Endometrium (tissue), 2 donors: ENCODE measurements around the gene RPL37.
"Not testable (repeated sequence)": the region's sequence is repeated elsewhere in the genome, so short reads cannot be mapped to it uniquely, and the experiment has no call there.

Experiments
- FAIRE-seq: peaks from 2 replicates; lab custom pipeline; 2012; peaks lifted over from hg19 to GRCh38; lab: Jason Lieb, UNC
- donor health status: control.
- donor health status: control.

Gene RPL37

GRCh38 chr5:40796487-40796889 is 38.5 kb downstream of the RPL37 start:
- no peak for FAIRE-seq

GRCh38 chr5:40794877-40795276 is 40.1 kb downstream of the RPL37 start:
- not testable (repeated sequence) for FAIRE-seq

GRCh38 chr5:40794340-40794739 is 40.7 kb downstream of the RPL37 start:
- not testable (repeated sequence) for FAIRE-seq

GRCh38 chr5:40792691-40793090 is 42.3 kb downstream of the RPL37 start:
- FAIRE-seq = not testable (repeated sequence)

GRCh38 chr5:40791715-40792139 is 43.3 kb downstream of the RPL37 start:
- FAIRE-seq = no peak

- no peak for FAIRE-seq
Measured at GRCh38 chr5:40790947-40791593, 44.0 kb downstream of the RPL37 start.

GRCh38 chr5:40788941-40789340 is 46.1 kb downstream of the RPL37 start:
- not testable (repeated sequence) for FAIRE-seq

GRCh38 chr5:40787986-40788385 is 47.0 kb downstream of the RPL37 start:
- no peak for FAIRE-seq

GRCh38 chr5:40786664-40787063 is 48.4 kb downstream of the RPL37 start:
- not testable (repeated sequence) for FAIRE-seq

GRCh38 chr5:40784916-40785315 is 50.1 kb downstream of the RPL37 start:
- FAIRE-seq = no peak

GRCh38 chr5:40784027-40784653 is 50.9 kb downstream of the RPL37 start:
- no peak for FAIRE-seq

- FAIRE-seq = no peak
Measured at GRCh38 chr5:40781843-40782409, 53.1 kb downstream of the RPL37 start.

GRCh38 chr5:40780858-40781257 is 54.2 kb downstream of the RPL37 start:
- FAIRE-seq = no peak

GRCh38 chr5:40780199-40780598 is 54.8 kb downstream of the RPL37 start:
- FAIRE-seq = no peak

- no peak for FAIRE-seq
Measured at GRCh38 chr5:40779561-40779960, 55.5 kb downstream of the RPL37 start.

GRCh38 chr5:40778133-40778532 is 56.9 kb downstream of the RPL37 start:
- no peak for FAIRE-seq

GRCh38 chr5:40776658-40776977 is 58.4 kb downstream of the RPL37 start:
- FAIRE-seq = no peak

- FAIRE-seq = no peak
Measured at GRCh38 chr5:40775846-40776657, 59.0 kb downstream of the RPL37 start.
